ENCODE results near the gene TYW1B.
"Not testable (repeated sequence)": the region's sequence is repeated elsewhere in the genome, so short reads cannot be mapped to it uniquely, and the experiment has no call there.

DNA sequence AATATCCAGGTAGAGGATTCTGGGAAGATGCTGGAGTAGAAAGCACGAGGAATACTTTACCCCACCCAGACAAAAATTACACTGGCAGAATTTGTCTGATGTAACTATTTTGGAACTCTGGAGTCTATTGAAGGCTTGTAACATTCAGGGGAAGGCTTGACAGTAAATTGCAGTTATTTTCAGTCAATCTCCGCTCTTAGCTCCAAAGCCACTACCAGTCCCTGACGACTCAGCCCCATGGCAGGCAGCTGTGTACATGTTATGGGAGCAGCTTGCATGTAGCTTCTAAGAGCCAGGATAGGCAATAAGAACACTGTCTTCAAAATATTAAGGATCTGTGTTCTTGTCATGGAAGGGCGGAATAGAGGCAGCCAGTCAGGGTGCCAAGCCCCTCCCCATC is 238.0 kb downstream of the TYW1B start:
- TF ChIP-seq, protein P1, sequence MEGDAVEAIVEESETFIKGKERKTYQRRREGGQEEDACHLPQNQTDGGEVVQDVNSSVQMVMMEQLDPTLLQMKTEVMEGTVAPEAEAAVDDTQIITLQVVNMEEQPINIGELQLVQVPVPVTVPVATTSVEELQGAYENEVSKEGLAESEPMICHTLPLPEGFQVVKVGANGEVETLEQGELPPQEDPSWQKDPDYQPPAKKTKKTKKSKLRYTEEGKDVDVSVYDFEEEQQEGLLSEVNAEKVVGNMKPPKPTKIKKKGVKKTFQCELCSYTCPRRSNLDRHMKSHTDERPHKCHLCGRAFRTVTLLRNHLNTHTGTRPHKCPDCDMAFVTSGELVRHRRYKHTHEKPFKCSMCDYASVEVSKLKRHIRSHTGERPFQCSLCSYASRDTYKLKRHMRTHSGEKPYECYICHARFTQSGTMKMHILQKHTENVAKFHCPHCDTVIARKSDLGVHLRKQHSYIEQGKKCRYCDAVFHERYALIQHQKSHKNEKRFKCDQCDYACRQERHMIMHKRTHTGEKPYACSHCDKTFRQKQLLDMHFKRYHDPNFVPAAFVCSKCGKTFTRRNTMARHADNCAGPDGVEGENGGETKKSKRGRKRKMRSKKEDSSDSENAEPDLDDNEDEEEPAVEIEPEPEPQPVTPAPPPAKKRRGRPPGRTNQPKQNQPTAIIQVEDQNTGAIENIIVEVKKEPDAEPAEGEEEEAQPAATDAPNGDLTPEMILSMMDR (conservative IDR thresholded peaks at IDR 0.05; ENCODE audit: low read depth, low read length): not testable (repeated sequence)
- TF ChIP-seq EZH2 (IDR thresholded peaks at IDR 0.05; ENCODE audit: borderline replicate concordance, low read depth, low read length, poor library complexity, severe bottlenecking): not testable (repeated sequence)
